Activated naive CD8-positive, alpha-beta T cell (primary cell): ENCODE results near the gene ITFG2.
A peak's percentile ranks its signal among the peaks of the same experiment; 100 is the strongest.

ENCODE experiments used
- H3K27ac Mint-ChIP-seq: one replicate; pipeline ENCODE4 v1.8.0; 2021; ENCODE audit warnings: mixed read lengths
- H3K27me3 Mint-ChIP-seq: one replicate; pipeline ENCODE4 v1.8.0; 2021; ENCODE audit warnings: mixed read lengths
- H3K36me3 Mint-ChIP-seq: one replicate; pipeline ENCODE4 v1.8.0; 2021; ENCODE audit warnings: mixed read lengths
- H3K4me1 Mint-ChIP-seq: one replicate; pipeline ENCODE4 v1.8.0; 2021; ENCODE audit warnings: low read depth, mixed read lengths
- H3K4me3 Mint-ChIP-seq: one replicate; pipeline ENCODE4 v1.8.0; 2021; ENCODE audit warnings: mild to moderate bottlenecking, mixed read lengths
- H3K9me3 Mint-ChIP-seq: one replicate; pipeline ENCODE4 v1.8.0; 2021; ENCODE audit warnings: low read depth, mixed read lengths

ITFG2 gene

DNA sequence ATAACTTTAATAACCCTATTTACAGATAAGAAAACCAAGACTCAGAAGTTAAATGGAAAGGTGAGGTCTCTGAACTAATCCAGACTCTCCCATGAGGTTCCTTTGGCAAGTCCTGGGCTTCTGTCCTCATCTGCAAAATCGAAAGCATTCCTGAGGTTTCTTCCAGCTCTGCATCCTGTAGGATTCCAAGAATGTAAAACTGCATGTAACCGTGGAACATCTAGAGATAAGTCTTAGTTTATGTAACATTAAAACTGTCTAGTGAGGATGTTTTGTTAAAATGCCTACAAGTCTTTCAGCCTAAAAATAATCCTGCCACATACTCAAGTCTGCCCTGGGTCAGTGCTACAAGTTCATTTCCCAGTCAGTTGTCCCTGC is 7.3 kb upstream of the ITFG2 start:
- no peaks in the 10 kb centered on the region for H3K9me3 Mint-ChIP-seq
- H3K27ac Mint-ChIP-seq, result peak overlapping the region; percentile 61
- no peak overlapping the region for H3K4me3 Mint-ChIP-seq
- H3K4me1 Mint-ChIP-seq, result peaks cover 3% of the 10 kb centered on the region
- H3K36me3 Mint-ChIP-seq, result no peaks in the 10 kb centered on the region
- H3K27me3 Mint-ChIP-seq, result no peaks in the 10 kb centered on the region

DNA sequence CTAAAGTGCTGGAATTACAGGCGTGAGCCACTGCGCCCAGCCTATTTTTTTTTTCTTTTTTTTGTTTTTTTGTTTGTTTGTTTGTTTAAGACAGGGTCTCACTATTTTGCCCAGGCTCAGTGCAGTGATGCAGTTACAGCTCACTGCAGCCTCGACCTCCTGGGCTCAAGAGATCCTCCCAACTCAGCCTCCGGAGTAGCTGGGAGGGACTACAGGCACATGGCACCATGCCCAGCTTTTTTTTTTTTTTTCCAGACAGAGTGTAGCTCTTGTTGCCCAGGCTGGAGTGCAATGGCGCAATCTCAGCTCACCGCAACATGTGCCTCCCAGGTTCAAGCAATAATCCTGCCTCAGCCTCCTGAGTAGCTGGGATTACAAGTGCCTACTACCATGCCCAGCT is 5.8 kb upstream of the ITFG2 start:
- peaks cover 5% of the 10 kb centered on the region for H3K4me1 Mint-ChIP-seq
- no peaks in the 10 kb centered on the region for H3K36me3 Mint-ChIP-seq
- H3K9me3 Mint-ChIP-seq, result no peaks in the 10 kb centered on the region
- no peaks in the 10 kb centered on the region for H3K27me3 Mint-ChIP-seq
- no peak overlapping the region for H3K27ac Mint-ChIP-seq
- no peak overlapping the region for H3K4me3 Mint-ChIP-seq

GRCh38 chr12:2811801-2812200 is 667 bp upstream of the ITFG2 start:
- Mint-ChIP-seq H3K9me3 (no peaks in the 10 kb centered on the region), H3K4me3 (peak overlapping the region; percentile 100), H3K27ac (peak overlapping the region; percentile 28), H3K4me1 (peaks cover 25% of the 10 kb centered on the region), H3K27me3 (no peaks in the 10 kb centered on the region), H3K36me3 (peaks cover 2% of the 10 kb centered on the region)

GRCh38 chr12:2813214-2814185 is 1.0 kb downstream of the ITFG2 start:
- H3K27ac Mint-ChIP-seq, result peak overlapping the region; percentile 99
- H3K4me3 Mint-ChIP-seq, result peak overlapping the region; percentile 100
- H3K4me1 Mint-ChIP-seq, result peaks cover 30% of the 10 kb centered on the region

DNA sequence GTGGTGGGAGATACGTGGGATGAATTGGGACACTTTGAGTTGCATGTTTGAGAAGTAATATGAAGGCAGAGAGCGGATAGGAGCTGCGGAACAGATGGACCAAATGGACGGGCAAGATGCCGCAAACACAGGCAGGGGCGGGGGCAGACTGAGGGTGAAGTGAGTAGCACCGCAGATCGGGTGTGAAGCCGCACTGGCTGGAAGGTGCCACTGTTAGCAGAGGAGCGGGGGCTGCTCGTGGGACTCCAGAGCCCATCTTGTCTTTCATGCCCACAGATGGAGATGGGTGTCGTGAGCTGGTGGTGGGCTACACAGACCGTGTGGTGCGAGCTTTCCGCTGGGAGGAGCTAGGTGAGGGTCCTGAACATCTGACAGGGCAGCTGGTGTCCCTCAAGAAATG is 7.3 kb downstream of the ITFG2 start:
- no peaks in the 10 kb centered on the region for H3K27me3 Mint-ChIP-seq
- H3K4me1 Mint-ChIP-seq, result peaks cover 14% of the 10 kb centered on the region
- peaks cover 5% of the 10 kb centered on the region for H3K36me3 Mint-ChIP-seq
- H3K9me3 Mint-ChIP-seq, result no peaks in the 10 kb centered on the region
- H3K27ac Mint-ChIP-seq, result no peak overlapping the region
- no peak overlapping the region for H3K4me3 Mint-ChIP-seq

More at GRCh38 chr12:2813214-2814185, 1.0 kb downstream of the ITFG2 start:
- no peaks in the 10 kb centered on the region for H3K9me3 Mint-ChIP-seq
- H3K27me3 Mint-ChIP-seq, result no peaks in the 10 kb centered on the region
- peaks cover 5% of the 10 kb centered on the region for H3K36me3 Mint-ChIP-seq

- Mint-ChIP-seq H3K4me1 (peaks cover 9% of the 10 kb centered on the region), H3K36me3 (peaks cover 8% of the 10 kb centered on the region), H3K9me3 (no peaks in the 10 kb centered on the region), H3K27me3 (no peaks in the 10 kb centered on the region), H3K4me3 (no peak overlapping the region), H3K27ac (no peak overlapping the region)
Observed at GRCh38 chr12:2820432-2820831, 8.0 kb downstream of the ITFG2 start.

DNA sequence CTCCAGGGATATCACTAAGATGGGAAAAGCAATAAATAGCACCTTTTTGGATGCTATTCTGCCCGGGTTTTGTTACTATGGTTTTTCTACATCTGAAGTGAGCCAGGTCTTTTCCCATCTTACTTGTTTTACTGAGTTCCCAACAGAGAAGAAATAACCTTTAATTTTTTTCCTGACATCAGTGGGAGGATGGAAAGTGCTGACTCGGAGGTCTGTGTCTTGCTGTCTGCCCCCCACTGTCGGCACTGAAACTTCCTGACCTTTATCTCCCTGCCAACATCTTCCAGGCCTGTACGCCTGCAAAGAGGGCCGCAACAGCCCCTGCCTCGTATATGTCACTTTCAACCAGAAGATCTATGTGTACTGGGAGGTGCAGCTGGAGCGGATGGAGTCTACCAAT is 11.0 kb downstream of the ITFG2 start:
- no peaks in the 10 kb centered on the region for H3K27me3 Mint-ChIP-seq
- H3K9me3 Mint-ChIP-seq, result no peaks in the 10 kb centered on the region
- no peak overlapping the region for H3K4me3 Mint-ChIP-seq
- peaks cover 7% of the 10 kb centered on the region for H3K36me3 Mint-ChIP-seq
- H3K4me1 Mint-ChIP-seq, result no peaks in the 10 kb centered on the region
- no peak overlapping the region for H3K27ac Mint-ChIP-seq

DNA sequence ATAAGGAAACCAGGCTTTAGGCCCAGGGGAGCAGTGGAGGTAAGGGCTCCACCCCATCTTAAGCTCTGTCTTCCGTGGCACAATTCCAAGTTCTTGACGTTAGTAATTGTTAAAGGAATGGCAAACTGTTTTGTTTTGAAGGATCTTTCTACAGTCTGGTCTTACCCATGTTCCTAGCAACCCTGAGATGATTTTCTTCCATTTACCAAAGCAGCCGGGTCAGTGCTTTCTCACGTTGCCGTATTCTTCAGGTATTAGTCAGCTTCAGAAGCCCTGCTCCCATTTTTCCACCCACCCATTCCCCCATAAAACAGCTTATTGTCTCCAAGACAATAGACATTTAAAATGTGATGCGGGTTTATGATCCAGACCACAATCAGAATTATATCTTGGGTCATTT is 12.1 kb downstream of the ITFG2 start:
- Mint-ChIP-seq H3K36me3 (peaks cover 7% of the 10 kb centered on the region), H3K4me3 (no peak overlapping the region)

DNA sequence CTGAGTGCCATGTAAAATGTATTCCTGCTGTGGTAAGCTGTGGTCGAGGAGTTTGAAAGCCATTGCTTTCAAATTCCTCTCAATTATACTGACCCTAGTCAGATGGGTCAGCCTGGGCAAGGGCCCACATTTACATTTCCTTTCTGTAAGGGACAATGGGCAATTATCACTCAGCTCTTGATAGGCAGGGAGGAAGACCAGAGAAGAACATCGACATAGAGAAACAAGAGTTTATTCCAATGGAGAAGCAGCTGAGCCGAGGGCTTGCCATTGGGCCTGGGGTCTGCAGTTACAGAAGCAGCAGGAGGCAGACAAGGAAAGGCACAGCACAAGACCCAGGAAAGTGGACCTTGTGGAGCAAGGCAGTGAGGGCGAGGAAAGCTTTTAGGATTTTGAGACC is 12.7 kb downstream of the ITFG2 start:
- Mint-ChIP-seq H3K27me3 (no peaks in the 10 kb centered on the region), H3K27ac (no peak overlapping the region), H3K9me3 (no peaks in the 10 kb centered on the region), H3K4me3 (no peak overlapping the region), H3K36me3 (peaks cover 9% of the 10 kb centered on the region), H3K4me1 (no peaks in the 10 kb centered on the region)

More for the DNA sequence above, 12.1 kb downstream of the ITFG2 start:
- no peaks in the 10 kb centered on the region for H3K9me3 Mint-ChIP-seq
- no peaks in the 10 kb centered on the region for H3K27me3 Mint-ChIP-seq
- H3K27ac Mint-ChIP-seq, result no peak overlapping the region
- no peaks in the 10 kb centered on the region for H3K4me1 Mint-ChIP-seq

GRCh38 chr12:2826036-2826435 is 13.6 kb downstream of the ITFG2 start:
- Mint-ChIP-seq H3K36me3 (peaks cover 12% of the 10 kb centered on the region), H3K9me3 (no peaks in the 10 kb centered on the region), H3K27me3 (no peaks in the 10 kb centered on the region), H3K27ac (no peak overlapping the region), H3K4me1 (no peaks in the 10 kb centered on the region), H3K4me3 (no peak overlapping the region)

DNA sequence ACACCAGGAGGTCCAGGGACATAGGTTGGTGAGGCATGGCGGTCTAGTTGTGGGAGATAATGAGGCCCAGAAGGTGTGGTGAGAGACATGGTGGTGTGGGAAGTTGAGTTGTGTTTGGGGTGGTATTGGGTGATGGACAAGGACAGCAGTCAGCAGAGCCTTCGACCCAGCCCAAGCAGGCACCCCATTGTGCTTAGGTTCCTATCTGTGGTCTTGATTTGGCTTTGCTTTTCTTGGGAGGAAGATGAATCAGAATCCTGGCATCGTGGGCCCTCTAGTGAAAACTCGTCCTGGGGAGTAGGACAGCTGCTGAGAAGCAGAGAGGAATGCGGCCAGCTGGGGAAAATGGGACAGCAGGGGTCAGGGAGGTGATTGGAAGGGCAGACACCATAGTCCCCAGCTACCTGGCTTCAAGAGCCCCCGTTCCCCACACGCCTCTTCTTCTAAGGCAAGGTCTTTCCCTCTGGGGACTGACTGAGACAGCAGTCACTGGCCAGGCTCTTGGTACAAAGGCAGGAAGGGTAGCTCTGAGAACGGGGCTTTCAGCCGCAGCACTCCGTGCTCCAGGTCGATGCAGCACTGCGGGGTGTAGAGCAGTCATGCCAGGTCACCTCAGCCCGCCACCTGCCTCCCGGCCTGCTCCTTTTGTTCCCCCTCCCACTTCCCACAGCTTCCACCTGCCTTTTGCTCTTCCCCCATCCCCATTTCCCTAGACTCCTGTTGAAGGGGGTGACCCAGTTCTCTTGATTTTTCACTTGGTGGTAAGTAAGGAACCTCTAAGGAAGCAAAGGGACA is 14.4 kb downstream of the ITFG2 start:
- Mint-ChIP-seq H3K4me1 (no peaks in the 10 kb centered on the region), H3K36me3 (peaks cover 14% of the 10 kb centered on the region), H3K27me3 (no peaks in the 10 kb centered on the region), H3K27ac (no peak overlapping the region), H3K4me3 (no peak overlapping the region), H3K9me3 (no peaks in the 10 kb centered on the region)

DNA sequence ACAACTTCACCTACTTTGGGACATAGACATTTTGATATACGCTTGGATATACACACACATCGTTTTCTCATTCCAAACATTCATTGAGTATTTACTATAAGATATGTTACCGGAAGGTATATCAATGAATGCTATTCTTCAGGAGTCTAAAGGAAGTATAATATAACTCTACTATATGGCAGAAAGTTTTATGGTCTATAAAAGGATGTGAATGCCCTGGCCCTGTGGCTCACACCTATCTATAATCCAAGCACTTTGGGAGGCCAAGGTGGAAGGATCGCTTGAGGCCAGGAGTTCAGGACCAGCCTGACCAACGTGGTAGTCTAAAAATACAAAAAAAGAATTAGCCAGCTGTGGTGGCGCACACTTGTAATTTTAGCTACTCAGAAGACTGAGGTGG is 16.8 kb downstream of the ITFG2 start:
- no peaks in the 10 kb centered on the region for H3K27me3 Mint-ChIP-seq
- peaks cover 14% of the 10 kb centered on the region for H3K36me3 Mint-ChIP-seq
- H3K27ac Mint-ChIP-seq, result no peak overlapping the region

GRCh38 chr12:2832550-2833127 is 20.2 kb downstream of the ITFG2 start:
- Mint-ChIP-seq H3K4me3 (no peak overlapping the region), H3K36me3 (peaks cover 13% of the 10 kb centered on the region), H3K9me3 (no peaks in the 10 kb centered on the region), H3K27me3 (no peaks in the 10 kb centered on the region), H3K27ac (peak overlapping the region; percentile 70), H3K4me1 (peaks cover 13% of the 10 kb centered on the region)

More for the DNA sequence above, 16.8 kb downstream of the ITFG2 start:
- H3K4me3 Mint-ChIP-seq, result no peak overlapping the region
- peaks cover under 1% of the 10 kb centered on the region for H3K4me1 Mint-ChIP-seq
- no peaks in the 10 kb centered on the region for H3K9me3 Mint-ChIP-seq

GRCh38 chr12:2833327-2833726 is 20.9 kb downstream of the ITFG2 start:
- Mint-ChIP-seq H3K27ac (no peak overlapping the region), H3K36me3 (peaks cover 10% of the 10 kb centered on the region), H3K27me3 (no peaks in the 10 kb centered on the region), H3K4me3 (no peak overlapping the region), H3K4me1 (peaks cover 13% of the 10 kb centered on the region), H3K9me3 (no peaks in the 10 kb centered on the region)

GRCh38 chr12:2833810-2834209 is 21.3 kb downstream of the ITFG2 start:
- Mint-ChIP-seq H3K36me3 (peaks cover 10% of the 10 kb centered on the region), H3K27me3 (no peaks in the 10 kb centered on the region), H3K4me1 (peaks cover 13% of the 10 kb centered on the region), H3K27ac (no peak overlapping the region), H3K4me3 (no peak overlapping the region), H3K9me3 (no peaks in the 10 kb centered on the region)
